Thyroid gland (tissue), 4 donors: ENCODE data around the gene ANO2. TPM values are rescaled to one million over a fixed set of nuclear protein-coding genes. Genes with fewer than 3 reads are reported as not detected.

Experiments used
- DNase-seq, 2 donors: peaks; one replicate each; pipeline ENCODE4 v3.0.0-alpha.2; 2019
- H3K27ac ChIP-seq, 3 donors: fragments of 200-600 bp; sonication (generic); 1 replicate in 2 of 3; 2 replicates in 1 of 3; pipeline ENCODE4 v1.5.1; 2016 to 2019; ENCODE audit warnings: mild to moderate bottlenecking in 1 of 3, moderate library complexity in 1 of 3
- H3K27me3 ChIP-seq: fragments of 200-600 bp; sonication (generic); one replicate; pipeline ENCODE4 v1.5.1; 2019
- H3K36me3 ChIP-seq, 2 donors: fragments of 200-600 bp; sonication (generic); one replicate each; pipeline ENCODE4 v1.5.1; 2016 to 2019
- H3K4me1 ChIP-seq, 2 donors: fragments of 200-600 bp; sonication (generic); one replicate each; pipeline ENCODE4 v1.5.1; 2017 to 2019
- H3K4me3 ChIP-seq, 3 donors: fragments of 200-600 bp; sonication (generic); replicated peaks in 1 of 3; 1 replicate in 2 of 3; 2 replicates in 1 of 3; pipeline ENCODE4 v1.5.1; 2016; ENCODE audit warnings: mild to moderate bottlenecking in 1 of 3
- H3K9me3 ChIP-seq: fragments of 200-600 bp; sonication (generic); one replicate; pipeline ENCODE4 v1.5.1; 2017
- POLR2A ChIP-seq, 2 donors: fragments of 450-650 bp; IDR thresholded peaks; one replicate each; pipeline ENCODE4 v1.6.1; 2017; ENCODE audit warnings: antibody characterized with exemption in 2 of 2, mild to moderate bottlenecking in 2 of 2, moderate library complexity in 1 of 2
- WGBS, 2 donors: methylation state at CpG; one replicate each; pipeline ENCODE4 v1.1.5; 2017; 5-methylcytosine and 5-hydroxymethylcytosine counted together
- intact Hi-C: fragments of 100-400 bp; cut with DNase I; formaldehyde crosslinking; loops from one replicate; pipeline ENCODE4 v1.15.1; 2023
- total RNA-seq, 4 donors: library from RNA; depleted of rRNA; stranded (reverse); fragments of >200 nt; gene quantifications; one replicate each; pipeline ENCODE4 v1.2.3, GENCODE V29; 2016
- TF ChIP-seq, protein P1 (sequence below), 6 experiments: fragments of 200-600 bp in 3 of 6; fragments of 450-650 bp in 3 of 6; sonication (generic) in 3 of 6; IDR thresholded peaks; one replicate each; pipeline ENCODE4 v1.5.1; 2016 to 2019; ENCODE audit warnings: antibody characterized with exemption in 6 of 6, mild to moderate bottlenecking in 2 of 6, inconsistent platforms in 1 of 6, moderate library complexity in 1 of 6

The ANO2 gene
- total RNA-seq, 4 donors from 2014 or later: 0.78 to 7.0 (median 2.2) TPM

DNA sequence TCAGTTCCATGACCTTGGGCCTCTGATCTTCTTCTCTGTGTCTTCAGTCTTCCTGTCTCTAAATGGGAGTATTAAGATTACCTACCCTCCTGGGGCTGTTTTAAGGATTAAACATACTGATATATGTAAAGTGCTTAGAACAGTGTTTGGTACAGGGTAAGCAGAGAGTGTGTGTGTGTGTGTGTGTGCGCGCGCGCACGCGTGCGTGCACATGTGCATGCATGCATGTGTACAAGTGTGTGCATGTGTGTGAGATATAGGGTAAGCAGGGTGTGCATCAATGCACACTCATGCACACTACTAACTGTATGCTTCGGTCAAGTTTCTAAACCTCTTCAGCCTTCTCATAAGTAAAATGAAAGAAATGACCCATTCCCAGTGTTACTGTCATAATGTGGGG, 316.6 kb downstream of the ANO2 start:
- intact Hi-C loops: no loop called here
- DNase-seq: no peak
- Histone ChIP-seq H3K27ac (no peak overlapping the region), H3K27me3 (no peaks in the 10 kb centered on the region), H3K9me3 (no peaks in the 10 kb centered on the region), H3K4me1 (no peaks in the 10 kb centered on the region), H3K36me3 (no peaks in the 10 kb centered on the region), H3K4me3 (no peak overlapping the region)
- TF ChIP-seq, protein P1, sequence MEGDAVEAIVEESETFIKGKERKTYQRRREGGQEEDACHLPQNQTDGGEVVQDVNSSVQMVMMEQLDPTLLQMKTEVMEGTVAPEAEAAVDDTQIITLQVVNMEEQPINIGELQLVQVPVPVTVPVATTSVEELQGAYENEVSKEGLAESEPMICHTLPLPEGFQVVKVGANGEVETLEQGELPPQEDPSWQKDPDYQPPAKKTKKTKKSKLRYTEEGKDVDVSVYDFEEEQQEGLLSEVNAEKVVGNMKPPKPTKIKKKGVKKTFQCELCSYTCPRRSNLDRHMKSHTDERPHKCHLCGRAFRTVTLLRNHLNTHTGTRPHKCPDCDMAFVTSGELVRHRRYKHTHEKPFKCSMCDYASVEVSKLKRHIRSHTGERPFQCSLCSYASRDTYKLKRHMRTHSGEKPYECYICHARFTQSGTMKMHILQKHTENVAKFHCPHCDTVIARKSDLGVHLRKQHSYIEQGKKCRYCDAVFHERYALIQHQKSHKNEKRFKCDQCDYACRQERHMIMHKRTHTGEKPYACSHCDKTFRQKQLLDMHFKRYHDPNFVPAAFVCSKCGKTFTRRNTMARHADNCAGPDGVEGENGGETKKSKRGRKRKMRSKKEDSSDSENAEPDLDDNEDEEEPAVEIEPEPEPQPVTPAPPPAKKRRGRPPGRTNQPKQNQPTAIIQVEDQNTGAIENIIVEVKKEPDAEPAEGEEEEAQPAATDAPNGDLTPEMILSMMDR (IDR thresholded peaks at IDR 0.05): no peak
- TF ChIP-seq POLR2A (IDR thresholded peaks at IDR 0.05): no peak
- 98 to 99% methylated on average over 8 of the region's 8 CpGs for WGBS, 2 donors

DNA sequence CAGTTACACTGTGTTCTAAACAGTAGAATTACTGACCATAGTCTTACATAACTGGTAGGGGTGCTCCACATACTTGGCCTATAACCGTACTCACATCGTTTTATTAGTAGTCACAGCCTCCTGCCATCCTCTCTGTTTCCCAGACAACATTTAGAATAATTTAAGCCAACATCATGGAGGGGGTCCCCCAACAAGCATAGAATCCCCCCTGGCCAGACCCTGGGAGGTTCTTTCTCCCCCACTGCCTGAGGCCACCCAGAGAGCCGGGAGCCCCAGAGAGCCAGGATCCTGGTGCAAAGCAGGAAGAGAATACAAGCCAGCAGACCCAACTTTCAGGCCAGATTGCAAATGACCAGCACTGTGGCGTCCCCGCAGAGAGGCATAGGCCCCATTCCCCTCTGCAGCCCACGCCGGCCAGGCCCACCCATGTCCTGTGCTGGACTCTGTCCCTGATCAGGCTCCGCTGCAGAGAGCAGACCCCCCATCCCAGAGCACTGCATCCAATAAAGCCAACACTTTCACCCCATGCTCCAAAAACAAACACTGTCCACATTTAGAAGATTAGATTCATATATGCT, 317.9 kb downstream of the ANO2 start:
- DNase-seq: no peak
- no peaks in the 10 kb centered on the region for H3K27me3 ChIP-seq
- no peak overlapping the region for H3K27ac ChIP-seq
- TF ChIP-seq POLR2A (IDR thresholded peaks at IDR 0.05): no peak
- TF ChIP-seq, protein P1 (IDR thresholded peaks at IDR 0.05): no peak
- no peak overlapping the region for H3K4me3 ChIP-seq
- H3K4me1 ChIP-seq: no peaks in the 10 kb centered on the region
- WGBS, 2 donors: 77 to 82% methylated on average over 8 of the region's 8 CpGs
- H3K9me3 ChIP-seq: no peaks in the 10 kb centered on the region
- no peaks in the 10 kb centered on the region for H3K36me3 ChIP-seq
- intact Hi-C loops: no loop called here

DNA sequence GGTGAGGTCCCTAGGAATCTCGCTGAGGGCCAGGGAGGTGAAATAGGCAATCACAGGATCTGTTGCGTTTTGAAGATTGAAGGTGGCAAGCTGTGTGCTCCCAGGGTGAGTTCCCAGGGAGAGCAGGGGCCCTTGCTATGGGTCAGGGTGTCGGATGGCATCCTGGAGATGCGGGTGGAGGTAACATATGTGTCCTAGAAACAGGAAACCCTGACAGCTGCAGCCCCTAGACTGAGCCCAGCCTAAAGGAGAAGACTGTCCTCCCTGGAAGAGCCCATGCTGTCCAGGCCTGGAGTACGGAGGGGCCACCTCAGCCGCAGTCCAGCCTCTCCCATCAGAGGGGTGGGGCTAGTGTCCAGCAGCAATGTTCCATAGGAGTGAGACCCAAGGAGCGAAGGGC, 318.9 kb downstream of the ANO2 start:
- H3K4me1 ChIP-seq: no peaks in the 10 kb centered on the region
- no peaks in the 10 kb centered on the region for H3K9me3 ChIP-seq
- WGBS, 2 donors: 85 to 89% methylated on average over 7 of the region's 7 CpGs
- H3K36me3 ChIP-seq: no peaks in the 10 kb centered on the region
- H3K27ac ChIP-seq: no peak overlapping the region
- intact Hi-C loops: no loop called here
- H3K4me3 ChIP-seq: no peak overlapping the region
- no peak for DNase-seq
- TF ChIP-seq POLR2A (IDR thresholded peaks at IDR 0.05): no peak
- TF ChIP-seq, protein P1 (IDR thresholded peaks at IDR 0.05): no peak
- H3K27me3 ChIP-seq: no peaks in the 10 kb centered on the region

DNA sequence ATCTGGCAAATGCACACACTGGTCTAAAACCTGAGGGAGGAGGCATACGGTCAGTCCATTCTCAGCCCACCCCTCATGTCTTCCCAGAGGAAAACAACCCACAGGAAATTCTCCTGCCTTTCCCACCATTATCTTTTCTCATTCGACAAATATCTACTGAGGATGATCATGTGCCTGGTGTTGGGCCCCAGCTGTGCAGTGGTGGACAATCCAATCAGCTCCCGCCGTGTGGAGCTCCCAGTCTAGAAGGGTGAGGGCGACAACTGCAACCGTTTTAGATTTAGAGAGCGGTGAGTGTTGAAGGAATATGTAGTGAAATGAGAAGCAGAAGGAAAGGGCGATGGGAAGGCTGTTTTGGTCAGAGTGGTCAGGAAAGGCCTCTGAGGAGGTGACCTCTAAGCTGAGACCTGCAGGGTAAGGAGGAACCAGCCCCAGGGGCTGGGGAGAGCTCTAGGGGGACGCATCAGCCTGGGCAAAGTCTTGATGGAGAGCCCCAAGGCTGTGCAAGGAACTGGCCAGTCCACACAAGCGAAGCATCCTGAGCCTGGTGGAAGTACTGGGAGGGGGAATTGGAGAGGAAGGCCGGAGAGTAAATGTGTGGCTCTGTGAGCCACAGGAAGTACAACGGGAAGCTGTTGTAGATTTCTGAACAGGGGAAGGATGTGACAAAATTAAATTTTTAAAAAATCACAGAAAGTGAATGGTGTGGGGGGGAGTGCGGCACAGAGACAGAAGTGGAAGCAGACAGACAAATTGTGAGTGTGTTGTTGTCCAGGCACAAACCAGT, 320.4 kb downstream of the ANO2 start:
- Histone ChIP-seq H3K4me3 (no peak overlapping the region), H3K27ac (no peak overlapping the region), H3K4me1 (no peaks in the 10 kb centered on the region), H3K9me3 (no peaks in the 10 kb centered on the region), H3K27me3 (no peaks in the 10 kb centered on the region), H3K36me3 (no peaks in the 10 kb centered on the region)
- TF ChIP-seq POLR2A (IDR thresholded peaks at IDR 0.05): no peak
- TF ChIP-seq, protein P1 (IDR thresholded peaks at IDR 0.05): no peak
- 77 to 78% methylated on average over 13 of the region's 13 CpGs for WGBS, 2 donors
- intact Hi-C loops: no loop called here
- no peak for DNase-seq

DNA sequence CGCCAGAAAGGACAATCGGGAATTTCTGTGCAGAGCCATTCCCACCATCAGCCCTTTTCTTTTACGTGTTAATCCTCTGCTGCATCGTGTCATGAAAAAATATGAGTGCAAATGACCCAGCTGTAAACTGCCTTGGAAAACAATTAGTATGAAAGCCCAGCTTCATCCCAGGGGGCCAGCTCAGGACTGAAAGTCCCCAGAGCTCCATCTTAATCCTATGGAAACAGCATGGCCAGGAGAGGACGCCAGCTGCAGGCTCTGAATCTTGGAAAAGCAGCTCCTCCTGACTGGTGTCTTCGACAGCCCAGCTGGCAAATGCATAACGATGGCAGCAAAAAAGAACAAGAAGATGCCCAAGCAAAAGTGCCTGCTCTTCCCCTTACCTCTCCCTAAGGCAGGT, 321.6 kb downstream of the ANO2 start:
- intact Hi-C loops: no loop called here
- 75 to 84% methylated on average over 7 of the region's 7 CpGs for WGBS, 2 donors
- Histone ChIP-seq H3K36me3 (no peaks in the 10 kb centered on the region), H3K27me3 (no peaks in the 10 kb centered on the region), H3K4me3 (no peak overlapping the region), H3K27ac (no peak overlapping the region), H3K9me3 (no peaks in the 10 kb centered on the region), H3K4me1 (no peaks in the 10 kb centered on the region)
- no peak for DNase-seq
- no peak for TF ChIP-seq POLR2A (IDR thresholded peaks at IDR 0.05)
- TF ChIP-seq, protein P1 (IDR thresholded peaks at IDR 0.05): no peak
